Activated T-helper 9 cell treated with anti-CD3 and anti-CD28 coated beads, Interleukin-2, amount 50 U/mL, for 16 hours (primary cell): ENCODE measurements around the gene EXOC4.
"Not testable (repeated sequence)": the region's sequence is repeated elsewhere in the genome, so short reads cannot be mapped to it uniquely, and the experiment has no call there.

ENCODE experiments used
- DNase-seq: peaks from one replicate; pipeline ENCODE4 v3.0.0-alpha.2; 2020; ENCODE audit warnings: low read depth

The EXOC4 gene

DNA sequence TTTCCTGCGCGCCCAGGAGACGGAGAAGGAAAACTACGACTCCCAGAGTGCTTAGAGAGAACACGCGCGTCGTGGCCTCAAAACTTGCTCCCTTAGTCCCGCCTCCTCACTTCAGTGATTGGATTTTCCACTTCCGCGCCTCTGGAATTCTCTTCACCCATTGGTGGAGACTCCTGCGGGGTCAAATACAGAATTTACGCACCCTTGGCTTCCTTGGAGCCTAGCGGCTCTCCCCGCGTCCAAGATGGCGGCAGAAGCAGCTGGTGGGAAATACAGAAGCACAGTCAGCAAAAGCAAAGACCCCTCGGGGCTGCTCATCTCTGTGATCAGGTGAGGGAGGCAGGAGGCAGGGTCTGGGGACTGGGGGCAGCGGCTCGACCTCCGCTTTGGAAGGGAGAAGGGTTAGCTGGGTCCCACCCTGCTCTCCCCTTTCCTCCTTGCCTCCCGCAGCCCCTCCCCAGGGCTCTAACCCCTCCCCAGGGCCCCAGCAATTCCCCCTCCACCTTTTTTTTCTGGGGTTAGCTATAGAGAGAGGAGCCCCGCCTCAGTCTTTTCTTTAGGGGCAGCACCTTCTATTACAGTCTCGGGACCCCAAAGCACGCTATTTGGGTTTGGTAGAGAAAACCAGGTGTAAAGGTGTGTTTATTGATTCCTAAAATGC is at the start of gene EXOC4:
EXOC4 (plus strand) TSS at position 221 of the 661 bp plus-strand sequence.
- DNase-seq, result peak; percentile 80

DNA sequence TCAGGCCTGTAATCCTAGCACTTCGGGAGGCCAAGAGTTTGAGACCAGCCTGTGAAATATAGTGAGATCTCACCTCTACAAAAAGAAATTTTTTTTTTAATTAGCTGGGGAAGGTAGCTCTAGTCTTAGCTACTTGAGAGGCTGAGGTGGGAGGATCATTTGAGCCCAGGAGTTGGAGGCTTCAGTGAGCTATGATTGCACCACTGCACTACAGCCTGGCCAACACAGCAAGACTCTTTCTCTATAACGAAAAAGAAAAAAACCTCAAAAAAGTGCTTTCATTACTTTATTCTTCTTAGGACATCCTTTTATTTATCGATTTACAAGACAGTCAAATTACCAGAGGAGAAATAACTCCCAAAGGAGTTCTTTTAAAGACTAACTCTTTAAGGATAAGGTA is 49.4 kb upstream of the EXOC4 start:
- no peak for DNase-seq

DNA sequence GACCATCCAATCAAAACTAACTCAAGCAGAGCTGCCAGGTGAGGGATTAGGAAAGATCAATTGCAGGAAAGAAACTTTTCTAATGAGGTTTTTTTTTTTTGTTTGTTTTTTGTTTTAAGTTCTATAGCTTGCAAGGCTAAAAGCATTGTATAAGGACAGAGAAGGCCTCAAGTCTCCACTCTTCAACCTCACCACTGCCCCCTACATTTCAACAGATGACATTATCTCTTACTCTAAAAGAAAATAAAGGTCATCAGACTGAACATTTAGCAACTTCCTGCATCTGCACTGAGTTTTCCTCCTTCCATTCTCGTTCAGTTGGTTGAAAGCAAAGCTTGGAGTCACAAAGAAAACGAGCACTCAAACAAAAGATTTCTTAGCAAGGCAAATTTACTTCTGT is 45.2 kb upstream of the EXOC4 start:
- no peak for DNase-seq

DNA sequence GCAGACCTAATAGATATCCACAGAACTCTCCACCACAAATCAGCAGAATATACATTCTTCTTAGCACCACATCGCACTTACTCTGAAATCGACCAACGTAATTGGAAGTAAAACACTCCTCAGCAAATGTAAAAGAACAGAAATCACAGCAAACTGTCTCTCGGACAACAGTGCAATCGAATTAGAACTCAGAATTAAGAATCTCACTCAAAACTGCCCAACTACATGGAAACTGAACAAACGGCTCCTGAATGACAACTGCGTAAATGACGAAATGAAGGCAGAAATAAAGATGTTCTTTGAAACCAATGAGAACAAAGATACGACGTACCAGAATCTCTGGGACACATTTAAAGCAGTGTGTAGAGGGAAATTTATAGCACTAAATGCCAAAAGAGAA is 42.1 kb upstream of the EXOC4 start:
- not testable (repeated sequence) for DNase-seq

DNA sequence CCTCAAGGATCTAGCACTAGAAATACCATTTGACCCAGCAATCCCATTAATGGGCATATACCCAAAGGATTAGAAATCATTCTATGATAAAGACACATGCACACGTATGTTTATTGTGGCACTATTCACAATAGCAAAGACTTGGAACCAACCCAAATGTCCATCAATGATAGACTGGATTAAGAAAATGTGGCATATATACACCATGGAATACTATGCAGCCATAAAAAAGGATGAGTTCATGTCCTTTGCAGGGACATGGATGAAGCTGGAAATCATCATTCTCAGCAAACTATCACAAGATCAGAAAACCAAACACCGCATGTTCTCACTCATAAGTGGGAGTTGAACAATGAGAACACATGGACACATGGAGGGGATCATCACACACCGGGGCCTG is 39.1 kb upstream of the EXOC4 start:
- DNase-seq, result not testable (repeated sequence)

DNA sequence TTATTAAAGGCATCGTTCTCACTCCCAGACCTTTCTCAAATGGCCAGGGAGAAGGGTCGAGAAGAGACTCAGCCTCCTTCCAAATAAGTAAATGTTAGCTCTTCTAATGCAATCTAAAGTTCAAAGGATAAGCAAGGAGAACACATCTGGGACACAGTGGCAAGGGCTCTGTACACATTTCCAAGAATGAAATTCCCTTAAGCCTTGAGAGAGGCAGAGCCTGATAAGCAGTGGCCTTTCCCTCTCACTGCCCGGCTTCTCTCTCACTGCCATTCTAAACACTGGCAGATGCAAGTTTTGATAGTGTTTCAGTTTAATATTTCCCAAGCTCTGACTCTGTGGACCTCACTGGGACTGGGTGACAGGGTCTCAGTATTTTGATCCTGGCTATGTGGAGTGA is 35.1 kb upstream of the EXOC4 start:
- no peak for DNase-seq

DNA sequence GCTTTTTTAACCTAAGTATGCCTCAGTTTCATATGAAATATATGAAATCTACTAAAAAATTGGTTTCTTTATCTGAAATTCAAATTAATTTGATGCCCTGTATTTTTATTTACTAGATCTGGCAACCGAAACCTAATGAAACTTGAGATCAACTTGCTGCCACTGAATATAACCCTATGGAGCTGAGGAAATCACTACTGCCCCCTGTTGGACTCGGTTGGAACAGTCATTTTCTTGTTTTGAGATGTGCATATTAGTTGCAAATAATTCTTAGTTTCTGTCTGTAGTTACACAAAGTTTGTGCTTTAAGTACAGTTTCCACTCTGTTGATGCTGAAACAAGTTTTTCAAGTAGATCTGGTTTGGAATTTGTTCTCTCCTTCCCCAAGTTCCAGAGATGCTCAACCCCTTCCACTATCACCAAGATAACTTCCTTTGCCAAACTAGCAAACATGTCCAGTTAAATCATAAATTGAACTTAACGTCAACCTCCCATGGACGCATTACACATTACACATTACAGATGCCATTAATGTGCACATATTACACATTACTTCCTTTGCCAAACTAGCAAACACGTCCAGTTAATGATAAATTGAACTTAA is 22.2 kb upstream of the EXOC4 start:
- no peak for DNase-seq

DNA sequence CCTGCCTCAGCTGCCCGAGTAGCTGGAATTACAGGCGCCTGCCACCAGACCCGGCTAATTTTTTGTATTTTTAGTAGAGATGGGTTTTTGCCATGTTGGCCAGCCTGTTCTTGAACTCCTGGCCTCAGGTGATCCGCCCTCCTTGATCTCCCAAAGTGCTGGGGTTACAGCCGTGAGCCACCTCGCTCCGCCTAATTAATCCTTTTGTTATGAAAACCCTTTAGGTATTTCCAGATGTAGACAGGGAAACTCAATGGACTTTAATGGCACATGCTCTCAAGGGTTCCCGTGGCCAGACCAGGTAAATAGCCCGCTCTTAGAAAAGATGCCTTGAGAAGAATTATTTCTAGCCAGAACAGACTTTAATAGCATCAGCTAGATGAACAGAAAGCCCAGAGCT is 19.7 kb upstream of the EXOC4 start:
- DNase-seq, result no peak

DNA sequence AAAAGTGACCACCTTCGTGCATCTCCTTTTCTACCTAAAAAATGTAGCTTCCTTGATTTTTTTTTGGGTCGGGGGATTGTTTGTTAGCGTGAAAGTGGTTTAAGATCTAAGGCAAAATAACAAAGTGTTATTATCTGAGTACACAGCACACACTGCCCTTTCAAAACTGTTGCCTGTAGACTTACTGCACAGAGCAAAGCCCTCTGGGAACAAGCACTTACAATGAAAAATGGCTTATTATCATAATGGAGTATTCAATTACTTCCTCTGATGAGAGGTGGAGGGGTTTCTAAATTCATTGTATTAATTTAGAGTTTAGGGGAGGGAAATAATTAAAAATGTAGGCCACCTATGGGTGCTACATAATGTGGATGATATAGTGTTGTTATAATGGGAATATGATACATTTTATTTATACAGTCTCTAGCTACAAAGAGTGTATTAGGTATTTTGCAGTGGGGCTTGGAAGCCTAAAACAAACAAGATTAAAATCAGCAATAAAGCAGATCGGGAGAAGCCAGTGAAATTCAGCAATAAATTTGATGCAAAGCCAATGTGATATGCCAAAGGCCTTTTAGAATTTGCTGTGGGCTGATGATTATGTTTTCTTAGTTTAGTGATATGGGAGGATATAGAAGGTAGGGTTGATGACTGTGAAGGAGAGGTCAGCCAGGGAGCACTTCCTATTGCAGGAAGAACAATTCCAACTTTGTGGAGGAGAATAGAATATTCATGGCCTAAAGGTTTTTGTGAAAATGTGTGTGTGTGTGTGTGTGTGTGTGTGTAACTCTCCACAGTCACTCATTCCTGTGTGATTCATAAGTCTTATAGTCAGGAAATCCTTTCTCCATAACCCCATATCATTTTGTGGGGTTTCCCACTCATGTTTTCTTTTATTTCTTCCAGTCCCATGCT is 17.7 kb upstream of the EXOC4 start:
- DNase-seq, result no peak

DNA sequence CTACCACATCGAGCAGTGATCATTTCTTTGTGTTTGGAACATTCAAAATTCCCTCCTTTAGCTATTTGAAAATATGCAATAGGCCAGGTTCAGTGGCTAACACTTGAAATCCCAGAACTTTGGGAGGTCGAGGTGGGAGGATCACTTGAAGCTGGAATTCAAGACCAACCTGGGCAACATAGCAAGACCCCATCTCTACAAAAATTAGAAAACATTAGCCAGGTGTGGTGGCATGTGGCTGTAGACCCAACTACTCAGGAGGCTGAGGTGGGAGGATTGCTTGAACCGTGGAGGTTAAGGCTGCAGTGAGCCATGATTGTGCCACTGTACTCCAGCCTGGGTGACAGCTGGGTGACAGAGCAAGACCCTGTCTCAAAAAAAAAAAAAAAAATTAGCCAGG is 15.3 kb upstream of the EXOC4 start:
- no peak for DNase-seq

DNA sequence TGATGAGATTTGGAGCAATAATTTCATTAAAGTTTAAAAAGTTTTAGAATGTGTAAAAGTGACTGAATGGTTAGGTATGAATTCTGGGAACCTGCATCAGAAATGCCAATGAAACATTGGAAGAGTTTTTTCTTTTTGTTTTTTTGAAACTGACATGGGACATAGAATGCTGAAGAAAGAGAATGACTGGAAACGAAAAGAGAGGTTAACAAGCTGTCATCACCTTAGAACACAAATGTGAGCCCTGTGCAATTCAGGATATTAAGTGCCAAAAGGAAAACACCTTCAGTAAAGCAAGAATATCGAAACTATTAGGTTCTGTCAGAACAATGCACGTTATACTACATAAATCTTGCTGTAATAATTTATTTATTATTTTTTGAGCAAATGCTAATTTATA is 12.6 kb upstream of the EXOC4 start:
- DNase-seq, result no peak

DNA sequence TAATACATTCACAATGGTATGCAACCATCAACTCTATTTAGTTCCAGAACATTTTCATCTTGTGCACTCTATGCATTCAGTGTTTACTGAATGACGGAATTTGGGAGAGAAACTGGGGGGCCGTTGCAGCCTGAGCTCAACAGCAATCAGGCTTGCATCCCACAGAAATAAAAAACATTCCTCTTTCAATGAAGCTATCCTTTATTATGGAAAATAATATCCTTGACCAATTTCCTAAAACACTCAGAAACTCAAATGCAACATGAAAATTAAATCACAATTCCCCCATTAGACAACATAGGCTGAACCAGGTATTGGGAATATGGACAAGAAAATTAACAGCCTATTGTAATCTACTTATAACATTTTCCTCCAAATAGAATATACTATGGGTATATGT is 6.3 kb upstream of the EXOC4 start:
- no peak for DNase-seq

DNA sequence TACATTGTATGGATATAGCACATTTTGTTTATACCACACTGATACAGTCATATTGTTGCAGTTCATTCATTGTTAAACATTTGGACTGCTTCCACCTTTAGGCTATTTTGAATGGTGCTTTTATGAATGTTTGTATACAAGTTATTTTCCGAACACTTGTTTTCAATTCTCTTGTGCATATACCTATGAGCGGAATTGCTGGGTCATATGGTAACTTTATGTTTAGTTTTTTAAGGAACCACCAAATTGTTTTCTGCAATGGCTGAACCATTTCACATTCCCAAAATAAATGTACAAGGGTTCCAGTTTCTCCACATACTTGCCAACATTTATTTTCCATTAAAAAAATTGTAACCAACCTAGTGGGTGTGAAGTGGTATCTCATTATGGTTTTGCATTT is 4.0 kb upstream of the EXOC4 start:
- DNase-seq, result no peak

DNA sequence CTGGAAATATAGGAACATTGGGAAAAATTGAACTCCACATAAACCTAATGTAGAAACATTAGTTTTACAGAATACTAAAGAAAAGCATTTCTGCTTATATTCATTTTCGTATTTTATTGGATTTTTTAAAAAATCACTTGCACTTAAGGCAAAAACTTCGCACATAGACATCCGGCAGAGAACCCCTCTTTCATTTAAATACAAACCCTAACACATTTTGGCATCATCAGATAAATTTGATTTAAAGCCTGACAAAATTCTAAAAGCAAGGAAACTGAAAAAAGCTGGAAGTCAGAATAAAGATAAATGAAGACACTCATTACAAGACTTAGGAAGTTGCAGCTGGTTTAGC is 396 bp upstream of the EXOC4 start:
- no peak for DNase-seq

DNA sequence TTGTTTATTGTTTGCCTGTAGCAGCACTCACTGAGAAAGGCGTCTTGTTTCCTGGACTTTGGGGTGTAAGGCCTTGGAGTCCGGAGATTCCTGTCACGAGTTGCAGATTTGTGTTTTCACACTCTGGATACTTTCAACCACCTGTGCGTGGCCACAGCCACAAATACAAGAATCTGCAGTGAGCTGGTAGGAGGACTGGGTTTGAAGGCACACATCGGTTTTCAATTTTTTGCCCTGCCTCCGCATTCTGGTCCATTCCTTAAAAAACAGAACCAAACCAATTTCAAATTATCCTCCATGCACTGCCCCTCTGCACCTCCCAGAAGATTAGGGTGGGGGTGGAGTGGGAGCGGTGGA is 619 bp downstream of the EXOC4 start:
- DNase-seq, result no peak

DNA sequence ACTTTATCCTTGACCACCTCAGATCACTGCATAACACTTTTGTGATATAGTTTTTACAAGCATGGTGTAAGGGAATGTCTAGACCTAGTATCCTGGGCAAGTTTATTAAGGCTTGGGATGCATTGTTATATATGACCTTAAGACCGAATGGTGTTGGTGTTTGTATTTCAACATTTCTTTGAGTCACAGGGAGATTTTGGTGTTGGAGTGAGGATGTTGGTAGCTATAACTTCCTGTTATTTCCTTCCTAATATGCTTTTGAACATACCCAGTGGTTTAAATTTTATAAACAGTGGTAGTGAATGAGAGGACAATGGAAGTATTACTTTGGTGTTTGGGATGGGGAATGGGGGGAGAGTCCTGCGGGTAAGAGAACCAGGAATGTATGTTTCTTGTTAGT is 2.6 kb downstream of the EXOC4 start:
- no peak for DNase-seq

DNA sequence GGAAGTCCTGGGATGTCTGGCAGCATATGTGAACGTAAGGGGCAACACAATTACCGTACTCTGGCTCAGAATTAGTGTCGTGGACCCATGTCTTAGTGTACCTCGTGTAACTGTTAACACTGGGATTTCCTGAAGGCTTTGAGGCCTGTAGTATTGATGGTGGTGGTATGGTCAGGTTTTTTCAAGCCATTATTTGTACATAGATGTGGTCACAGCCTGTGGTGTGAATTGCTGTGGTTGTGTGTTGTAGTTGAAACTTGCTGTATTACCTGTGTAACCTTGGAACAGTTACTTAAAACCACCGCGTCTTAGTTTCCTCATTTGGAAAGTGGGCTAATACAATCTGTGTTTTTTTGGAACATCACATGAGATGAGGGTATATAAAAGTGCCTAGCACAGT is 5.3 kb downstream of the EXOC4 start:
- no peak for DNase-seq

DNA sequence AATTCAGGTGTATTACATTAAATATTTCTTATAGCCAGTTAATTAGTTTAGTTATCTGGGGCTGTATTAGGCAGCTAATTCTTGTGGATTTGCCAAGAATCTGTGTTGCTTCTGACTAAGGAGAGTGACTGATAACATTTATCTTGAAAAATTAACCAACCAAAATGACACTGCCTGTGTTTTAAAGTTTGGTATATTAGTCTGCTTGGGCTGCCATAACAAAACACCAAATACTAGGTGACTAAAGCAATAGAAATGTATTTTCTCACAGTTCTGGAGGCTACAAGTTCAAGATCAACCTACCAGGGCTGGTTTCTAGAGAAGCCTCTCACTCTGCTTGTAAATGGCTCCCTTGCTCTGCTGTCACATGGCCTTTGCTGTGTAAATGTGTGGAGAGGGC is 12.9 kb downstream of the EXOC4 start:
- no peak for DNase-seq

DNA sequence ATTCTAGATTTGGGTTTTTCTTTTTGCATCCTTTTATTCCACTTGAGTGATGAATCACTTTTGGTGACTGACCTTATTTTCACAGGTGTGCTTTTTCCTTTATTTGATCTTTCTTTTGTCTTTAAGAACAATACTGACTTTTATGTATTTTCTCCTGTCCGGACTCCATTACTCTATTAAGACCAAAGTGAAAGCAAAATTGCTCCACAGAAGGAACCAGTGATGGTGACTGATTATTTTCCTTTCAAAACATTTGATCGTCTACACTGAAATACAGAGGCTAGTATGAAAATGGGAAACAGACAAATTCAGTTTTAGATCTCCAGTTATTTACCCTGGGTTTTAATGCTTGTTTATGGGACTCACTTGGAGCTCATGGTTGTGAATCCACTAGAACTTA is 15.5 kb downstream of the EXOC4 start:
- no peak for DNase-seq

DNA sequence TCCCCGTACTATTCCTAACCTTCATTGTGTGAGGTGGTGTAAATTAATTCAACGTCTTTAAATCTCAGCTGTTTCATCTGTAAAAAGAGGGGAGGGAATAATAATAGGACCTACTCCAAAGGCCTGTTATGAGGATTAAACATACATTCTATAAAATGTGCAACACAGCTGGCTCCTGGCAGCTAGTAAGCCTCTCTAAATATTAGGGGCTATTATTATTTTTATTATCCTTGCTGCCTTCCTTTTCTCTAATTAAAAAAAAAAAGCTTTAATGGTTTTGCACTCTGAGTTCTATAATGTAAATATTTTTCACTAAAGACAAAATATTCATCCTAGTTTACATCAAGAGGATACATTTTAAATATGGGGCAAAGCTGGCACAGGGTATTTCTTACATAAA is 19.5 kb downstream of the EXOC4 start:
- DNase-seq, result no peak

DNA sequence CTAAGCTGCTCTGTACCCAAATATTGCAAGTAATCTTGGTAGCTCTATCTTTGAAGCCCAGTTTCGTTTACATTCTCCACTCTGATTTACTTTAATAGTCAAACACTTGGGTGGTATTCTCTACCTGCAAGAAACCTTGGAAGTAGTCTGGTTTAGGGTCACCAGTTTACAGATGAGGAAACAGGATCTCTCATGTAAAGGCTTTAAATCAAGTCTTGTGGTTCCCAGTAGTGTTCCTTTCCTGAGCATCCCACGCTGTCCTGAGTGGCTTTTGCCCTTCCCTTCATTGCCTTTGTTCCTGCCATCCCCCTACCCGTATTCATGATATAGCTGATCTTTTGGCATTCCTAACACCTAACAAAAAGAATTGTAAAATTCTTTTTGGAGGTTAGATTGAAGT is 20.3 kb downstream of the EXOC4 start:
- no peak for DNase-seq

DNA sequence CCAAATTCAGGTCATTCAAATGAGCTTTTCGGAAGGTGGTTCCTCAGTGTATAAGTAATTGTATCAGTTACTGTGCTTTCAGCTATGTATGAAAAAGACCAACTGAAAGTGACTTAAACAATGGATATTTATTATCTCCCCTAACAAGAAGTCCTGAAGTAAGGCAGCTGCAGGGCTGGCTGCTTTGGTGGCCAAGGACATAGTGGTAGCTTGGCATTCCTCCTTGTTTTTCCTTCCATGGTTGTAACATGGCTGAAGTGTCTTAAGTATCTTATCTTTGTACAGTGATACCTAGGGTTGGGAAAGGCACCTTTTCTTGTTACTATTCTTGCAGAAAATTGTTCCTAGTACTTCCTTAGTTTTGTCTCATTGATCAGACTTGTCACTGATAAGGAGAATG is 21.4 kb downstream of the EXOC4 start:
- DNase-seq, result no peak

DNA sequence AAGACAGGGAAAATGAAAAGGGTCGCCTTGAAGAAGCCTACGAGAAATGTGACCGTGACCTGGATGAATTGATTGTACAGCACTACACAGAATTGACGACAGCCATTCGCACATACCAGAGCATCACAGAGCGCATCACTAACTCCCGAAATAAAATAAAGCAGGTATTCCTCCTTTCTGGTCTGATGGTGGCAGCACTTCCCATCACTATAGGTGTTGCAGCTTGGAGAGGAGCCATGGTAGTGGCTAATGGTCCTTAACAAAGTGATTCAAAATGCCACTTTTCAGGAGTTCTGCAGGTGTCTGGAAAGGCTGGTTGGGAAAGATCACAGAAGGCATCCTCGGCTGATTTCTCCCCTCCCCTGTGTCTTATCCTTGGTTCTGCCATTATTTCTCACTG is 22.1 kb downstream of the EXOC4 start:
- no peak for DNase-seq
